Astrocyte of the cerebellum (primary cell): Measurements from ENCODE around the gene XRCC5.

Source experiments
- DNase-seq: peaks from one replicate; pipeline ENCODE4 v3.0.0-alpha.2; 2011; ENCODE audit warnings: low read depth
- H3K4me3 ChIP-seq: 2 replicates; pipeline ENCODE4 v1.5.1; 2011; ENCODE audit warnings: mild to moderate bottlenecking, low read depth, low read length, moderate library complexity
- CTCF ChIP-seq: IDR thresholded peaks from 2 replicates; pipeline ENCODE4 v1.5.1; 2012; ENCODE audit warnings: low read length, low read depth, moderate library complexity, mild to moderate bottlenecking; ENCODE audit errors: missing control alignments
- in situ Hi-C: cut with HindIII; loops from 2 replicates; pipeline ENCODE4 v1.10.0; 2017; ENCODE audit warnings: low sequenced_read_pairs

The XRCC5 gene

DNA sequence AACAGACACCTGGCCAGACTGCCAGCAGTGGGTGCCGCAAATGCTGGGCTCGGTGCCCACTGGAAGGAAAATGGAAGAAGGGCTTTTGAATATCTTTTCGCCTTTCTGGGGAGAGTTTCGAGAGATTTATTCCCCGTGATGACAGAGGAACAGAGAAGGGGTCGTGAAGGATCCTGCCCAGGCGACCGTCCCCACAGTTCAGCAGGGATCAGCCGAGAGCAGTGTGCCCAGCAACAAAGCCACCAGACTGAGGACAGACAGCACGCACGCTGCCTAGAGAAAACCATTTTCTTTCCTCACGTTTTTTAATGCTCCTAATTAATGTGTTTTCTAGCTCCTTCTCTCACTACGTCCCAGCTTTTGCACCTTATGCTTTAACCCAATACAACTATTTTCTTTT, 47.7 kb downstream of the XRCC5 start:
- DNase-seq = no peak
- TF ChIP-seq CTCF = no peak
- in situ Hi-C loops = no loop called here
- no peak overlapping the region for H3K4me3 ChIP-seq

DNA sequence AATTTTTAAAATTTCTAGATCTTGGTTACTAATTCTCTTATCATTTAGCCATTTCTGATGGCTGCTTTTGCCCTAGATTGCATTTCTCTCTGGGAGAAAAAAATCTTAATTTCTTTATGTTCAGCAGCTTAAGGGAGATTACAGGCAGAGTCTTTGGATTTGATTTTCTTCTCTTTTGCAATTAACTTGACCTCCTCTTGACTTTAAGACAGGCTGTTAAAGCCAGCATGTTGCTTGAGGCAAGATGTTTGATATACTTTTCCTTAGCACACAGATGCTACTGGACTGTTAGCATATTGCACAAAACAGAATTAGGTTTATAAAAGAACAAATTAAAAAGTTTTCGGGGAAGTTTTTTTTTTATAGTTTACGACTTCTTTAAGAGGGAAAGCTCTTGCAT, 50.0 kb downstream of the XRCC5 start:
- no peak overlapping the region for H3K4me3 ChIP-seq
- in situ Hi-C loops = no loop called here
- TF ChIP-seq CTCF = no peak
- DNase-seq = no peak

DNA sequence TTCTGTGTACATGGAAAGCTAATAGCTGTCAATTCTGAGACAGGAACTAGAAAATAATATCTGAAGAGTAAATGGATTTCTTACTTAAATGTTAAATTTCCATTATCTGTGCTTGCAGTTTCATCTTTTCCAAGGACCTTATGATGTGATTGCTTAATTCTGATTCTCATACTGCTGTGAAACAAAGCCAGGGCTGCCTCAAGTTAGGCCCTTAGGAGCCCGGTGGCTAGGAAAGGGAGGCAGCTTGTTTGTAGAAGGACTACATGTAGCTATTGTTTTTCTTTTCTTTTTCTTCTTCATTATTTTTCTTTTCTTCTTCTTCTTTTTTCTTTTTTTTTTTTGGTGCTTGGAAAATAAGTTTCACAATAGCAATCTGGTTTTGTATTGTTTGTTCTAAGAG, 50.5 kb downstream of the XRCC5 start:
- DNase-seq = no peak
- in situ Hi-C loops = no loop called here
- no peak overlapping the region for H3K4me3 ChIP-seq
- TF ChIP-seq CTCF = no peak

DNA sequence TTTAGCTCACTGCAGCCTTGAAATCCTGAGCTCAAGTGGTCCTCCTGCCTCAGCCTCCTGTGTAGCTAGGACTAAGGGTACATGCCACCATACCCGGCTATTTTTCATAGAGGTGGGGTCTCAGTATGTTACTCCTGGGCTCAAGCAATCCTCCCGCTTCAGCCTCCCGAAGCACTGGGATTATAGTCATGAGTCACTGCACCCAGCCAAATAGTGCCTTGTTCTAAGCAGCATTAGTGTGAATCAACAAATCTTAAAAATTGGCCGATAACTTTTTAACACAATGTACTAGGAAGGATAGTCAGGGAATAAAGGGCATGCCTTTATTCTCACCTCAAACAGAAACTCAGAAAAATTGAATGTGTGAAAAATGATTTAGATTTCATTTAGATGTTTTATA, 51.6 kb downstream of the XRCC5 start:
- TF ChIP-seq CTCF = no peak
- no peak for DNase-seq
- H3K4me3 ChIP-seq = no peak overlapping the region
- in situ Hi-C loops = no loop called here

DNA sequence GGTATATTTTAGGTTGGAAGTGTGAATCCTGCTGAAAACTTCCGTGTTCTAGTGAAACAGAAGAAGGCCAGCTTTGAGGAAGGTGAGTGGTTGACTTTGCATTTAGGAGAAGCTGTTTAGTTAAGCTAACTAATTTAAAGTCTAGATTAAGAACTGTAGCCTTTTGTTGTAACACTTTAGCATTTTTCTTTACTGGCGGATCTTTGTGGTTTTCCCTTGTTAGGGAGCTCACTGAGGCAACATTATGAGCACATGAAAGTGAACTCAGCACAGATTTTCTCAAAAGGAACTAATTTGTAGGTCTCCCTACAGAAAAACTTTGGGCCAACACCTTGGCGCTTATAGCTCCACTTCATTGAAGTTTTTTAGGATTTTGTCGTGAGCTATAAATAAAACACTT, 52.8 kb downstream of the XRCC5 start:
- in situ Hi-C loops = no loop called here
- DNase-seq = no peak
- no peak overlapping the region for H3K4me3 ChIP-seq
- no peak for TF ChIP-seq CTCF

DNA sequence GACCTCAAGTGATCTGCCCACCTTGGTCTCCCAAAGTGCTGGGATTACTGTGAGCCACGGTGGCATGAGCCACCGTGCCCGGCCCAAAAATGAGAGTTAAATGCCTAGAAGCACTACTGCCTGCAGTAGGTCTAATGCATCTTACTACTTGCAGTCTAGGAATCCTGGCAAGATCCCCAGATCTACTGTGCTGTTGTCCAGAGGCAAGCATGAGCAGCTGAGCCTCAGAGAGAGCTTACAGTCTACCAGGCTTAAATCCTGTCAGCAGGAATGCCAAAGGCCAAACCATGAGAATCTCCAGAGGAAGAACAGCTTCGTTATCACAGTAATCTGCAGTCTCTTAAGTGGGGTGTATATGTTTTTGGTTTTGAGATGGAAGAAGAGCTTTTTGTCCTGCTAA, 54.4 kb downstream of the XRCC5 start:
- H3K4me3 ChIP-seq = no peak overlapping the region
- in situ Hi-C loops = no loop called here
- TF ChIP-seq CTCF = no peak
- peak; percentile 13 for DNase-seq

GRCh38 chr2:216164087-216164486, 54.9 kb downstream of the XRCC5 start:
- TF ChIP-seq CTCF = no peak
- no peak for DNase-seq
- H3K4me3 ChIP-seq = no peak overlapping the region
- in situ Hi-C loops = no loop called here
